ENCODE results near the gene WDR88. TPM values are rescaled to one million over a fixed set of nuclear protein-coding genes. Genes with fewer than 3 reads are reported as not detected.
"Not testable (repeated sequence)": the region's sequence is repeated elsewhere in the genome, so short reads cannot be mapped to it uniquely, and the experiment has no call there.

WDR88 gene
- total RNA-seq, 1 experiment from 2014 or later, result not detected

DNA sequence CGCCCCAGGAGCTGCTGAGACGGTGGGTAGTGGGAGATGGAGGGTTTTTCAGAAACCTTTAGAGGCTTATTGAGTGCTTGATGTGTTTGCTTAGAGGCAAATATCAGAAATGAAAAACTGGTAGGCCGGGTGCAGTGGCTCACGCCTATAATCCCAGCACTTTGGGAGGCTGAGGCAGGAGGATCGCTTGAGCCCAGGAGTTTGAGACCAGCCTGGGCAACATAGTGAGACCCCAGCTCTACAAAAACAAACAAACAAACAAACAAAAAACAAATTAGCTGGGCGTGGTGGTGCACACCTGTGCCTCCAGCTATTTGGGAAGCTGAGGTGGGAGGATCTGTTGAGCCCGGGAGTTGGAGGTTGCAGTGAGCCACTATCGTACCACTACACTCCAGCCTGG lies 5.2 kb upstream of the WDR88 start:
- DNase-seq (ENCODE audit: low spot score), result not testable (repeated sequence)

DNA sequence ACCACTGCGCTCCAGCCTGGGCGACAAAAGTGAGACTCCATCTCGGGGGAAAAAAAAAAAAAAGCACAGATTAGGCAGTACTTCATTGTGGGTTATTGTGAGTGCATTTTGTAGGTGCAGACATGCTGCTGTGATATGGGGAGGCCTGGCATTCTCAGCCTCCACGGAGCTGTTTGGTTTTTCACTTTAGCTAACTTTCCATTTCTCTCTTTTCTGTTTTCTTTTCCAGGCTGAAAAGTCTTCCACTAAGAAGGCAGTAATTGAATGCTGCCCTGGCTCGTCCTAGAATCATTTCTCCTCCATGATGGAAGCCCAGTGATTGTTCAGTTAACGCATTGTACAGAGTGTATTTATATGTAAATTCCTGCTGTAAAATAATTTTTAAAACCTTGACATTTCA lies 2.0 kb upstream of the WDR88 start:
- DNase-seq (ENCODE audit: low spot score), result no peak

DNA sequence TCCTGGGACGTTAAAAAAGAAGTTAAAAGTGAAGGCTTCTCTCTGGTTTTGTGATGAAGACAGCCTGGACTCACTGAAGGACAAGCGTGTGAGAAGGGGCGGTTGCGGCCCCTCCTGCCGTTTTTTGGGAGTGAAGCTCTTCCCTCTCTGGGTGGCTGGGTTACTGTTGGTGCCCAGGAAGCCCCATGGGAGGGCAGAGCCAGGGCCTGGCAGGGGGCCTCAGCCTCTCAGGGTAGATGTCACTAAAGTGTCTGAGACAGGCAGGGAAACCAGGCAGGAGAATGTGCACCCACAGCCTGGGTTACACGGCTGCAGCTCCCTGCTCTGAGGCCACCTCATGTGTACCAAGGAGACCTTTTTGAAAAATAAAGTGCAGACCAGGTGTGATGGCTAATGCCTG lies 1.5 kb upstream of the WDR88 start:
- no peak for DNase-seq (ENCODE audit: low spot score)

DNA sequence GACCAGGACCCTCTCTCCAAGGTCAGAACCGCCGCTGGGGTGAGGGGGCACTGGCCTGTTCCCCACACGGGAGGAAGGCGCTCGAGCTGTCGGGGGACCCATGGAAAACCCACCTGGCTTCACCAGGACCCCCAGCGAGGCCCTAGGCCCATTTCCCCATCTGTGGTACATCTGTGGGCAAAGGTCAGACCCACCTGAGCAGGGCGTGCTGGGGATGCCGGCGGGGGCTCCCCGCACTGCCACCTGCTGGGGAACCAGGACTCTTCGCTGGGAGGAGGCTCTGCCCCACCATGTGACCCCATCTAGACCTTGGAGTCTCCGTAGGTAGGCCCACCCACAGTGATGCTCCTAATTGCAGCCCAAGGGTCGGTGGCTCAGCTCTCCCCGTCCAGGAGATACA lies 511 bp downstream of the WDR88 start:
- no peak for DNase-seq (ENCODE audit: low spot score)

DNA sequence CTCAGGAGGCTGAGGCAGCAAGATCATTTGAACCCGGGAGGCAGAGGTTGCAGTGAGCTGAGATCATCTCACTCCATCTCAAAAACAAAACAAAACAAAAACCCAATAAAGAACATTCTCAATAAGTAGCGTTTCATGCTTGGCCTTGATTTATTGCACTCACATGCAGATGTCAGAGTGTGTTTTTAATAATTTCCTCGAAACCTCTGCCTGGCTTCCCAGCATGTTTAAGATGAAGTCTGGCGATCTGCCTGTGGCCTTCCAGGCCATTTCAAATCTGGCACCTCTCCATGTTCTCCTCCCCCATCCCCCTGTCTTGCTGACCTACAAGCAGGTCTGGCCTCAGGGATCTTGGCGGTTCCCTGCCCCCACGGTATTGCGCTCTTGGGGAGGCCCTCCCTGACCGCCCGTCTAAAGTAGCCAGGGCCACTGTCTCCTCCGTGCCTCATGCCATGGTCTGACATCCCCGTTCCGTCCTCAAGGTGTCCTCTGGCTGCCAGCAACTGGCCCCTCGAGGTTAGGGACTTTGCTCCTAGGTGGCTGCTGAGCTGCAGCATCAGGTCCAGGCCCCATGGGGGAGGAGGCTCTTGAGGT lies 1.6 kb downstream of the WDR88 start:
- no peak for DNase-seq (ENCODE audit: low spot score)

DNA sequence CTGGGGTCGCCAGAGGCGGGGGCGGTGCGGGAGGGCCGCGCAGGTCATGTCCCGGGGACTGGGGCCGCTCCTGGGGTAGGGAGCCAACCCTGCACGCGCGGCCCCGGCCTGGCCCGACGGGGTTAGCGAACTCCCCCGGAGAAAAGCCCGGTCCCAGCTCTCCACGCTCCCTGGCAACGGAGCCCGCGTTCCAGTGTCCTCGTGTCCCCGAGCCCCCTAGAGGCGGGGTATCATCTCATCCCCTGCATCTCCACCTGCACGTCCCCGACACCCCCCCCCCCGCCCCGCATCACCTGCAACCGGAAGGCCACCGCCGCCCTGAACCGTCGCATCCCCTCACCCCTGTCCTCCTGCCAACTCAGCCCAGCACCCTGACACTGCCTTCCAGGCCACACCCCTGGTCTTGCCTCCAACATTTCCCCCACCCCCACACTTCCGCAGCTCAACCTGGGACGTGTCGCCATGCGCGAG lies 2.7 kb downstream of the WDR88 start:
- no peak for DNase-seq (ENCODE audit: low spot score)

DNA sequence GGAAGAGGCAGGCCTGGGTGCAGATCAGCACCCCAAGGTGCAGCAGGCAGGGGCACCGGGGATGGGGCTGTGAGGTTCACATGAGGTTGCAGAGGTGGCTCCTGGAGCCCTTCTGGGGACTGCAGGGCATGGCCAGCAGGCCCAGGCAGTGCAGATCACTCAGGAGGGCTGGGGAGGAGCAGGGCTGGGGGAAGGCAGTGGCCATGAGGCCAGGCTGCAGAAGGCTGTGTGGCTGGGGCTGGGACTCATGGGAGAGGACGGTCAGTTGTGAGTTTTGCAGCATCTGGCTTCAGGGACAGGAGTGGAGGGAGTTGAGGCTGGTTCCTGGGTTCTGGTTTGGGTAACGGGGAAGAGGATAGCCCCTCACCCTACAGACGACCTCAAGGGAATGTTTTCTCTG lies 7.3 kb downstream of the WDR88 start:
- no peak for DNase-seq (ENCODE audit: low spot score)

DNA sequence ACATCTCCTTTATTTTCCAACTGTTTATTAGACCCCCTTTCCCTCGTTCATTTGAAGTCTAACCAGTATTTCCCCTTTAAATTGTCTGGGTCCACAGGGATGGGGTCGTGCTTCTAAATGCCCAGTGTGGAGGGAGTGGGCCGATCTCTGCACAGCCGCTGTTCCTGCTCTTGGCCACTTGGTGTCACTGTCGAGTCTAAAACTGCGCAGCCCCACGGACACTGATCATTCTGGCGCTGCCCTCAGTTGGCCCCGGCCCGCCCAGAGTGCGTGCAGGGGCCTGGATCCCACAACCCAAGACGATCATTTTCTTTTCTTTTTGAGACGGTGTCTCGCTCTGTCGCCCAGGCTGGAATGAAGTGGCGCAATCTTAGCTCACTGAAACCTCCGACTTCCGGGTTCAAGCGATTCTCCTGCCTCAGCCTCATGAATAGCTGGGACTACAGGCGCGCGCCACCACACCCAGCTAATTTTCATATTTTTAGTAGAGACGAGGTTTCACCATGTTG lies 12.0 kb downstream of the WDR88 start:
- peak; percentile 88 for DNase-seq (ENCODE audit: low spot score)

DNA sequence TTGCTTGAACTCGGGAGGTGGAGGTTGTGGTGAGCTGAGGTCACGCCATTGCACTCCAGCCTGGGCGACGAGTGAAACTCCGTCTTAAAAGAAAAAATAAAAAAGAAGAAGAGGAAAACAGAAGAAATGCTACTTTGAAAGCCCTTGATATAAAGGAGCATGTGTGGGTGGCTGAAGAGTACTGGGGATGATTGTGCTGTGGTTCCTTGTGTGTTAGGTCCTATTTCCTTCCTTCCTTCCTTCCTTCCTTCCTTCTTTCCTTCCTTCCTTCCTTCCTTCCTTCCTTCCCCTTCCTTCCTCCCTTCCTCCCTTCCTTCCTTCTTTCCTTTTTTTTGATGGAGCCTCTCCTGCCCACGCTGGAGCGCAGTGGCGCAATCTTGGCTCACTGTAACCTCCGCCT lies 14.3 kb downstream of the WDR88 start:
- DNase-seq (ENCODE audit: low spot score), result no peak

DNA sequence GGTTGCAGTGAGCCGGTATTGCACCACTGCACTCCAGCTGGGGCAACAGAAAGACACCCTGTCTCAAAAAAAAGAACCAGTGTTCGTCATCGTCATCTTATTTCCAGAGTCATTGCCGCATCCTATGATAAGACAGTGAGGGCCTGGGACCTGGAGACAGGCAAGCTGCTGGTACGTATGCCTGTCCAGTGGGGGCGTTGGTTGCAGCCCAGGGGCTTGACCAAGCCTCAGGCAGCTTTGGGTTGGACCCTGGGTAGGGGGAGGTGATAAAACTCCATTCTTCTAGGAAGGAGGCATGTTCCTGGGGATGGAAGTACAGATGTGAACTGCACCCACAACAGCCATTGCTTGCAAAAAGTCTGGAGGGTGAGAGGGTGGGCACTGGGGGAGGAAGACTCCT lies 15.6 kb downstream of the WDR88 start:
- DNase-seq (ENCODE audit: low spot score), result no peak

DNA sequence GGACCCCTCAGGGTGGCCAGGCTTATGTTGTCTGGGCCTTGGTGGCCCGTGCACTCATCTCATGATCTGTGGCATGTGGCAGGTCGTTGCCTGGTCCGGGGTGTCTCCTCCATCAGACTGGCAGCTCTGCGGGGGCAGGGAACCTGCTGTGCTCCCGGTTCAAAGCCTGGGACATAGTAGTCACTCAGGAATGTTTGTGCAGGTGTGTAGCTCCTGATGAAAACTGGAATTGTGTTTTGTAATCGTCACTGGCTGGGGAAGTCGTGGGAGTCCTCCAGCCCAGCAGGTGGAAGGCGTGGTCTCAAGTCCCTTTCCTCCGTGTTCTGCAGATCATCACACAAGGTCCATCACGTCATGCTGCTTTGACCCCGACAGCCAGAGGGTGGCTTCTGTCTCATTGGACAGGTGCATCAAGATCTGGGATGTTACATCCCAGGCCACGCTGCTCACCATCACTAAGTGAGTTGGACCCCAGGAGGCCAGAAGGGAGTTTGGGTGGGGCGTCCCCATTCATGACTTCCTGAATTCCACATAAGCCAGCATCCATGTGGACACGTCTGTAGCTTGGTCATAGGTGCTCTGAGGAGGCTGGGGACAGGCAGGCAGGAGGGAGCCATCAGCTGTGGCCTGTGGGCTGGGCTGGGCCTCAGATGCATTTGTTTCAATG lies 19.1 kb downstream of the WDR88 start:
- no peak for DNase-seq (ENCODE audit: low spot score)

DNA sequence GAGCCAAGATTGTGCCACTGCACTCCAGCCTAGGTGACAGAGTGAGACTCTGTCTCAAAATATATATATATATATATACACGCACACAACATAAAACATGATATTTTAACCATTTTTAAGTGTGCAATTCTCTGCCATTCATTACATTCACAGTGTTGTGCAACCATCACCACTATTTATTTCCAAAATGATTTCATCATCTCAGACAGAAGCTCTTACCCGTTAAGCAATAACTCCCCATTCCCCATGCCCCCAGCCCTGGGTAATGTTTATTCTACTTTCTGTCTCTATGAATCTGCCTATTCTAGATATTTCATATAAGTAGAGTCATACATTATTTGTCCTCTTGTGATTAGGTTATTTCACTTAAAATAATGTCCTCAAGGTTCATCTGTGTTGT lies 20.3 kb downstream of the WDR88 start:
- DNase-seq (ENCODE audit: low spot score), result no peak

DNA sequence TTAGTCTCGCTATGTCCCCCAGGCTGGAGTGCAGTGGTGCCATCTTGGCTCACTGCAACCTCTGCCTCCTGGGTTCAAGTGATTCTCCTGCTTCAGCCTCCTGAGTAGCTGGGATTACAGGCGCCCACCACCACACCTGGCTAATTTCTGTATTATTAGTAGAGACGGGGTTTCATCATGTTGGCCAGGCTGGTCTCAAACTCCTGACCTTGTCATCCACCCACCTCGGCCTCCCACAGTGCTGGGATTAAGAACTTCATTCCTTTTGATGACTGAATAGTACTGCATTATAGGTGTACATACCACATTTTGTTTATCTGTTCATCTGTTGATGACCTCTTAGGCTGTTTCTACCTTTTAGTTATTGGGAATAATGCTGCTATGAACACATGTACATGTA lies 20.7 kb downstream of the WDR88 start:
- DNase-seq (ENCODE audit: low spot score), result not testable (repeated sequence)

DNA sequence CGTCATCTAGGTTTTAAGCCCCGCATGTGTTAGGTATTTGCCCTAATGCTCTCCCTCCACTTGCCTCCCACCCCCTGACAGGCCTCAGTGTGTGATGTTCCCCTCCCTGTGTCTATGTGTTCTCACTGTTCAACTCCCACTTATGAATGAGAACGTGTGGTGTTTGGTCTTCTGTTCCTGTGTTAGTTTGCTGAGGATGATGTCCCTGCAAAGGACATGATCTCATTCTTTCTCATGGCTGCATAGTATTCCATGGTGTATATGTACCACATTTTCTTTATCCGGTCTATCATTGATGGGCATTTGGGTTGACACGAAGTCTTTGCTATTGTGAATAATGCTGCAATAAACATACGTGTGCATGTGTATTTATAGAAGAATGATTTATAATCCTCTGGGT lies 22.4 kb downstream of the WDR88 start:
- DNase-seq (ENCODE audit: low spot score), result not testable (repeated sequence)

DNA sequence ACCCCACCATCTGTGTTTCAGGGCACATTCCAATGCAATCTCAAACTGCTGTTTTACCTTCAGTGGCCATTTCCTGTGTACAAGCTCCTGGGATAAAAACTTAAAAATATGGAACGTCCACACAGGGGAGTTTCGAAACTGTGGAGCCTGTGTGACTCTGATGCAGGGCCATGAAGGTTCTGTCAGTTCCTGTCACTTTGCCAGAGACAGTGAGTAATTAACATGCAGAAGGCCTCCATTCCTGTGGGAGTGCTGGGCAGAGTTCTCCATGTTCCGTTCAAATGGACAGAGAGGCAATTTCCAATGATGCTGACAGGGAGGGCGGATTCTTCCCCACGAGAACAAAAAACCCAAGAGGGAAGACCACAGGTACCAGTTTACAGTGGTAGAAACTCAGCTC lies 24.4 kb downstream of the WDR88 start:
- no peak for DNase-seq (ENCODE audit: low spot score)

DNA sequence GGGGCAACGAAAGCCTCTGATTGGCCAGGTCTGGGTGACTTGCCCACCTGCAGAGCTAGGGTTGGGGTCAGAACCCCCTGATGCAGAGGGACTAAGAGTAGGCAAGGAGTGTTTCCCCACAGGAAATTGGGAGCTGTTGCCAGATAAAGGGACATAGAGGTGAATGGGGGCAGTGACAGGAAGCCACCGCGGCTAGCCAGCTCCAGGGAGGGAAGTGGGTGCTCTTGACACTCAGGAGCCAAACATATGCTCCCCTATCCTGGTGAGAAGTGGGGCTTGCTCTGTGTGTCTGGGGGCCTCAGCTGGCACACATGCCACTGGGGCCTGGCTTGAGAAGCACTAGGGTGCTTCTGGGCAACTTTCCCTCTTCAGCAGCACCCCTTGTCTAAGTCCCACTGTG lies 26.0 kb downstream of the WDR88 start:
- DNase-seq (ENCODE audit: low spot score), result no peak

DNA sequence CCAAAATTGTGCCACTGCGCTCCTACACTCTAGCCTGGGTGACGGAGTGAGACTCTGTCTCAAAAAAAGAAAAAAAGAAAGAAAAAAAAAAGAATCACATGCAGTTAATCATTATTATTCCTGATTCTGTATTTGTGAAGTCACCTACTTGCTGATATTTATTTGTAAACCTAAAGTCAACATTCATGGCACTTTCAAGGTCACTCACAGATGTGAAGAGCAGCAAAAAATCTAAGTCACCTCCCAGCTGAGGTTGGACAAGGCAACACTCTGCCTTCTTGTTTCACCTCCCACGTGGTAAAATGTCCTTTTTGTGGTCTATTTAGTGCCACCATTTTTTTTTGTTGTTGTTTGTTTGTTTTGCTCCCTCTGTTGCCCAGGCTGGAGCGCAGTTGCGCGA lies 26.5 kb downstream of the WDR88 start:
- DNase-seq (ENCODE audit: low spot score), result no peak

DNA sequence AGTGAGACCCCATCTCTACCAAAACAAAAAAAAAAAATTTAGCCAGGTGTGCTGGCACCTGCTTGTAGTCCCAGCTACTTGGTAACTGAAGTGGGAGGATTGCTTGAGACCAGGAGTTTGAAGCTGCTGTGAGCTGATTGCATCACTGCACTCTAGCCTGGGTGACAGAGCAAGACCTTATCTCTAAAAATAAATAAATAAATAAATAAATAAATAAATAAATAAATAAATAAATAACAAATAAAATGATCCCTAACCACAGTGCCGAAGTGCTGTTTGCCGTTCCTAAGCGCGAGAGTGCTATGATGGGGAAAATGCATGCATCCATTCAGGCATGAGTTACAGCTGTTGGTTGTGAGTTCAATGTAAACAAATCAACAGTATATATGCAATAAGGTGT lies 27.2 kb downstream of the WDR88 start:
- no peak for DNase-seq (ENCODE audit: low spot score)

DNA sequence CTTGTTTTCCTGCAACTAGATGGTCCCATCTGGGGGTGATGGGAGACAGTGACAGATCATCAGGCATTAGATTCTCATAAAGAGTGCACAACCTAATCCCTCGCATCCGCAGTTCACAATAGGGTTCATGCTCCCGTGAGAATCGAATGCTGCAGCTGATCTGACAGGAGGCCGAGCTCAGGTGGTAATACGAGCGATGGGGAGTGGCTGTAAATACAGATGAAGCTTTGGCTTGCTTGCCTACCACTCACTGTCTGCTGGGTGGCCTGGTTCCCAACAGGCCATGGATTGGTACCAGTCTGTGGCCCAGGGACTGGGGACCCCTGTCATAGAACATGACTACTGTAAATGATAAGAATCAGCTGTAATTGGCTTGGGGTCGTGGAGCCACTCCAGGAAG lies 28.0 kb downstream of the WDR88 start:
- DNase-seq (ENCODE audit: low spot score), result no peak

DNA sequence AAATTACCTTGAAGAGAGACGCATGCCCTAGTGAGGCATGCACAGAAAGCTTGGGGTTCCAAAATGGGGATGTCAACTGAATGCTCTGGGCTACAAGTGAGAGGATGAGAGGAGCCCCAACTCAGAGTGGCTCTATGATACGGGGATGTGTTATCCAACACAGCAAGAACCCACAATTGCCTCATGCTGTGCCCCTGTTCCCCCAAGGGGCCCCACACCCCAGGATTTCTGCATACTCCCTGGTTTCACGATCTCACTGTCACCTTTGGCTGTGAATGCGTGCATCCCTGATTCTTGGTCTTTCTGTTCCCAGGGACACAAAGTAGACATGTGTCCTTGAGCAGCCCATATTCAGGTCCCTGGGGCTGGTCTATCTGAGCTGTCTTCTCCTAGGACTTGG lies 29.3 kb downstream of the WDR88 start:
- no peak for DNase-seq (ENCODE audit: low spot score)

DNA sequence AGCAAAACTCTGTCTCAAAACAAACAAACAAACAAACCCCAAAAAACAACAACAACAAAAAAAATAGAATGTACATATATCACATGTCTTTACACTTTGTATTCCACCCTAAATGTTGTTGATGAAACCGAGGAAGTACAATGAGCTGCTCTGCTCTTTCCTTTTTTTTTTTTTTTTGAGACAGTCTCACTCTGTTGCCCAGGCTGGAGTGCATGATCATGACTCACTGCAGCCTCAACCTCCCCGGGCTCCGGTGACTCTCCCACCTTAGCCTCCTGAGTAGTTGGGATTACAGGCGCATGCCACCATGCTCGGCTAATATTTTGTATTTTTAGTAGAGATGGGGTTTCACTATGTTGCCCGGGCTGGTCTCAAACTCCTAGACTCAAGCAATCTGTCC lies 31.6 kb downstream of the WDR88 start:
- no peak for DNase-seq (ENCODE audit: low spot score)

DNA sequence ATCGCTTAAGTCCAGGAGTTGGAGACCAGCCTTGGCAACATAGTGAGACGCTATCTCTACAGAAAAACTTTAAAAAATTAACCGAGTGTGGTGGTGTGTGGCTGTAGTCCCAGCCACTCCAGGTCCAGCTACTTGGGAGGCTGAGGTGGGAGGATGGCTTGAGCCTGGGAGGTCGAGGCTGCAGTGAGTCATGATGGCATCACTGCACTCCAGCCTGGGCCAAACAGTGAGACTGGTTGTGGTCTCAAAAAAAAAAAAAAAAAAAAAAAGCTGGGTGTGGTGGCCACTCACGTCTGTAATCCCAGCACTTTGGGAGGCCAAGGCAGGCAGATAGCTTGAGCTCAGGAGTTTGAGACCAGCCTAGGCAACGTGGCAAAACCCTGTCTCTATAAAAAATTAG lies 34.1 kb downstream of the WDR88 start:
- DNase-seq (ENCODE audit: low spot score), result not testable (repeated sequence)

DNA sequence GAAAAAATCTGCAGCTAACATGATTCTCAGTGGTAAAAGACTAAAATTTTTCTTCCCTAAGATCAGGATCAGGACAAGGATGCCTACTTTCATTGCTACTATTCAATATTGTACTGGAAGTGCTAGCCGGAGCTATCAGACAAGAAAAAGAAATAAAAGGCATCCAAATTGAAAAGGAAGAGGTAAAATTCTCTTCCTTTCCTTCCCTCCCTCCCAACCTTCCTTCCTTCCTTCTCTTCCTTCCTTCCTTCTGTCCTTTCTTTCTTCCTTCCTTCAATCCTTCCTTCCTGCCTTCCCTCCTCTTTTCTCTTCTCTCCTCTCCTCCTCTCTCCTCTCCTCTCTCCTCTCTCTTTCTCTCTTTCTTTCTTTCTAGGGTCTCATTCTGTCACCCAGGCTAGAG lies 35.5 kb downstream of the WDR88 start:
- no peak for DNase-seq (ENCODE audit: low spot score)

DNA sequence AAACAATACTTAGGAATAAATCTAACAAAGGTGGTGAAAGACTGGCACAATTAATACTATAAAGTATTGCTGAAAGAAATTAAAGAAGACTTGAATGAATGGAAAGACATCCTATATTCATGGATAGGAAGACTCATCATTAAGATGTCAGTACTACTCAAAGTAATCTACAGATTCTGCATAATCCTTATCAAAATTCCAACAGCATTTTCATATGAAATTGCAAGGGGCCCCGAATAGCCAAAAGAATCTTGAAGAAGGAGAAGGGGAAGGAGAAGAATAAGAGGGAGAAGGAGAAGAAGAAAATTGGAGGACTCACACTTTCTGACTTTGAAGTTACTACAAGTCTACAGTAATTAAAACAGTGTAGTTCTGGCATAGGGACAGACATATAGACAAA lies 36.6 kb downstream of the WDR88 start:
- DNase-seq (ENCODE audit: low spot score), result no peak
